Testis (tissue), 2 donors: Measurements from ENCODE around the gene HNF1B.

Experiments
- CTCF ChIP-seq, 3 experiments: fragments of 450-650 bp in 2 of 3; fragments of 200-600 bp in 1 of 3; sonication (generic) in 1 of 3; IDR thresholded peaks; one replicate each; pipeline ENCODE4 v1.5.1; 2016 to 2019; ENCODE audit warnings: antibody characterized with exemption in 3 of 3, mild to moderate bottlenecking in 2 of 3, moderate library complexity in 1 of 3
- POLR2A ChIP-seq: fragments of 450-650 bp; IDR thresholded peaks from one replicate; pipeline ENCODE4 v1.6.1; 2017; ENCODE audit warnings: antibody characterized with exemption, mild to moderate bottlenecking, moderate library complexity

GRCh38 chr17:37708616-37709212, 36.1 kb downstream of the HNF1B start:
- TF ChIP-seq CTCF (IDR thresholded peaks at IDR 0.05) (no peak), POLR2A (no peak)
